NCI-H748 (cell line): ENCODE measurements around the gene MAPKAP1.
"Not testable (repeated sequence)": the region's sequence is repeated elsewhere in the genome, so short reads cannot be mapped to it uniquely, and the experiment has no call there.

Experiments
- DNase-seq: peaks from one replicate; lab custom pipeline; 2025; ENCODE audit not compliant: unreplicated experiment; lab: John Stamatoyannopoulos, UW

Gene MAPKAP1

GRCh38 chr9:125609744-125610143 is 97.3 kb downstream of the MAPKAP1 start:
- no peak for DNase-seq

GRCh38 chr9:125608489-125609224 is 98.4 kb downstream of the MAPKAP1 start:
- no peak for DNase-seq

GRCh38 chr9:125604196-125604595 is 102.8 kb downstream of the MAPKAP1 start:
- DNase-seq, result no peak

- no peak for DNase-seq
Observed at GRCh38 chr9:125603478-125604021, 103.5 kb downstream of the MAPKAP1 start.

GRCh38 chr9:125601961-125602360 is 105.0 kb downstream of the MAPKAP1 start:
- DNase-seq, result no peak

GRCh38 chr9:125600194-125600593 is 106.8 kb downstream of the MAPKAP1 start:
- DNase-seq, result no peak

GRCh38 chr9:125594223-125594610 is 112.8 kb downstream of the MAPKAP1 start:
- no peak for DNase-seq

- no peak for DNase-seq
Observed at GRCh38 chr9:125593581-125594222, 113.3 kb downstream of the MAPKAP1 start.

- DNase-seq, result no peak
Observed at GRCh38 chr9:125591888-125592287, 115.1 kb downstream of the MAPKAP1 start.

GRCh38 chr9:125591245-125591644 is 115.8 kb downstream of the MAPKAP1 start:
- no peak for DNase-seq

- no peak for DNase-seq
Observed at GRCh38 chr9:125589287-125589686, 117.7 kb downstream of the MAPKAP1 start.

GRCh38 chr9:125587819-125588460 is 119.1 kb downstream of the MAPKAP1 start:
- DNase-seq, result no peak

- peak; percentile 37 for DNase-seq
Observed at GRCh38 chr9:125586172-125586511, 120.9 kb downstream of the MAPKAP1 start.

GRCh38 chr9:125585503-125586171 is 121.4 kb downstream of the MAPKAP1 start:
- DNase-seq, result no peak

GRCh38 chr9:125580701-125581286 is 126.2 kb downstream of the MAPKAP1 start:
- DNase-seq, result no peak

GRCh38 chr9:125579030-125579932 is 127.7 kb downstream of the MAPKAP1 start:
- DNase-seq, result no peak

- no peak for DNase-seq
Observed at GRCh38 chr9:125574126-125574877, 132.7 kb downstream of the MAPKAP1 start.

GRCh38 chr9:125572461-125572860 is 134.5 kb downstream of the MAPKAP1 start:
- DNase-seq, result not testable (repeated sequence)

- not testable (repeated sequence) for DNase-seq
Observed at GRCh38 chr9:125571824-125572223, 135.2 kb downstream of the MAPKAP1 start.
